T-helper 1 cell (primary cell): ENCODE results near the gene ITPR2.
"Not testable (repeated sequence)": the region's sequence is repeated elsewhere in the genome, so short reads cannot be mapped to it uniquely, and the experiment has no call there.

Experiments used
- DNase-seq, 5 donors: peaks; one replicate each; pipeline ENCODE4 v3.0.0-alpha.2; 2012 to 2020

Gene ITPR2

DNA sequence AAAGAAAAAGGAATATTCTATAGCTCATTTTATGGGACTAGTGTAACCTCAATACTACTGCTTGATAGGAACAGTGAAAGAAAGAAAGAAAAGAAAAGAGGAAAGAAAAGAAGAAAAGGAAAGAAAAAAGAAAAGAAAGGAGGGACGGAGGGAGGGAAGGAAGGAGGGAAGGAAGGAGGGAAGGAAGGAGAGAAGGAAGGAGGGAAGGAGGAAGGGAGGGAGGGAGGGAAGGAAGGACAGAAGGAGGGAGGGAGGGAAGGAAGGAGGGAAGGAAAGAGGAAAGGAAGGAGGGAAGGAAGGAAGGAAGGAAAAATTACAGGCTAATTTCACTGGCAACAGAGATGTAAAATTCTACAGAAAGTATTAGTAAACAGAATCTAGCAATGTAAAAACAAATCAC lies 215.5 kb downstream of the ITPR2 start:
- no peak for DNase-seq

DNA sequence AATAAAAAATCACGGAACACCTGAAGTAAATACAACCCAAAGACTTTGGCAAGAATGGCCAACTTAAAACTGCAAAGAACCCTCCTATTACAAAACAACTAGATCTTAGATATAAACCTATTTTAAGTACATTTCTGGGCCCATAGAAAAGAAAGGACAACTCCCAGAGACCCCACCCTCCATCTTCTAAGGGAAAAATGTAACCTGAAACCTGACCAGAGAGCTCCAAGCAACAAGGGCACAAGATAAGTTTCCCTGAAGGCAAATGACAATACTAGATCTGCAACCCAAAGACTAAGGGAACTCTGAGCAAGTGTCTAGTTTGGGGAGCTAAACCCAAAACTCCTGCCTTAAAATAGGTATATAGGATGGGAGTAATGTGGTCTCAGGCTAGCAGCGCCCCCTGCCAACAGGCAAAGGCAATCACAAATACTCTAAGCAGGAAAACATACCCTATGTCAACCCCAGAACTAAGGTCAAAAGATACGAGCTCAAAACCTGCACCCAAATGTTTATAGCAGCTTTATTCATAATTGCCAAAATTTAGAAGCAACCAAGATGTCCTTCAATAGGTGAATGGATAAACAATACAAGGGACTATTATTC lies 218.9 kb downstream of the ITPR2 start:
- peak in 1 of 5 donors; percentile 33 for DNase-seq

DNA sequence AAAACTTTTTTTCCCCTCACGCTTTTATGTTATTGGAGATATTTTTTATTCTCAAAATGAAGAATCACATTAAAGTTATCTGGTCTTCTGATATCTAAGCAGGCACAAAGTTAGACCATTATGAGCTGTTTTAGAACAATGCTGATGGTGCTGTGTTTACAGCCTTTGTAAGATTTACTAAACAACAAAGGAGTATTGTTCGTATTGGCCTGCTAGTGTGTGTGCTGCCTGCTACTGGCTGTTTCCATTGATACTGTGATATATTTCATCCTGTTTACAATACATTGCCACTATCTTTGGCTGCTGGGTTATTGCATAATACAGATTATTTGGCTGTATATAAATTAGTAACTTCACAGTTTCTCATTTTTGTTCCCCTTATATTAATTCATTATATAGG lies 220.8 kb downstream of the ITPR2 start:
- no peak for DNase-seq

DNA sequence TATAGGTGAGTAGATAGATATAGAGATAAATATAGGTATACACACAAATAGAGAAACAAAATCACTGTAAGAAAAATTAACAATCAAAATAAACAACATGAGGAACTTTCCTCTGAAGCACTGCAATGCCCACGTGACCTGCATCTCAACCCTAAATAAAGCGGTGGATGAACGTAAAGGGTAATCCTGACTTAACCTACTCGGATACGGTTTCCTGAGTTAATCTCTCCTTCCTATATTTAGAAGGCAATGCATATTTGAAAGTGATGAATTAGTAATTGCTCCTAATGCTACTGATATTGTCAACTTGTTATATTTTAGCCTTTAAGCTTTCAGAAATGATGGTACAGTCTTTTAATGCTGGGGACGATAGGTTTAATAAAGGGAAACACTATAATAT lies 221.4 kb downstream of the ITPR2 start:
- DNase-seq, result no peak

DNA sequence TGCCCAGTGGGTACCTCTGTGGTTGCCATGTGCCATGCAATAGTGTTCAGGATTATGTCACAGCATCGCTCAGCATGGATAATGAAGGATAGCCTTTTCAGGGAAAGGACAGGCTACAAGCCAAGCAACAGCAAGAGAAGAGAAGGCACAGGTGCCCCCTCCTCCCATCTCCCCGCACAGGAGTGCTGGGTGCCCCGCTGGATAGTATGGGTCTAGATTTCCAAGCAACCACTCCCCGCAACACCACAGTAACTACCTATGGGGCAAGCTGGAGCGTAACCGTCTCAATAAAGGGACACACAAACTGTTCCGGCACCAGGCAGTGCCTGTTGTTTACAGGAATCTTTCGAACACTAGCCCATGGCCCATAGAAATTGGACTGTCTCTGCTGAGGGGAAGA lies 222.2 kb downstream of the ITPR2 start:
- DNase-seq, result no peak

DNA sequence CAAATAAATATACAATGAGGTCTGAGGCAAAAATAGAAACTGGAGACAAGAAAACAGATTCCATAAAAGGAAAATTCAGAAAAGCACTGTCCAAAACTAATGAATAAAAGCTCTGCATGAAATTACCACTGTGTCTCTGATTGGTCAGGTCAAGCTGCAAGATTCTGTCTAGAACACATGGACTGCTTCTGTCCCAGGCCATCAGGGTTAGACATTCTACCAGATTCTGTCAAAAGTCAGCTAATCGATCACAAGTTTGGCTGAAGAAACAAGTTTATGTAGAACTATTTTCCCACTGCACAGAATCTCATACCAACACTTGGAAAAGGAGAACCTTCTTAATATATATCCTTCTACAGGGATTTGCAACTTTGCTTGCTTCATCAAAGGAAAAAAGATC lies 223.0 kb downstream of the ITPR2 start:
- DNase-seq, result no peak

DNA sequence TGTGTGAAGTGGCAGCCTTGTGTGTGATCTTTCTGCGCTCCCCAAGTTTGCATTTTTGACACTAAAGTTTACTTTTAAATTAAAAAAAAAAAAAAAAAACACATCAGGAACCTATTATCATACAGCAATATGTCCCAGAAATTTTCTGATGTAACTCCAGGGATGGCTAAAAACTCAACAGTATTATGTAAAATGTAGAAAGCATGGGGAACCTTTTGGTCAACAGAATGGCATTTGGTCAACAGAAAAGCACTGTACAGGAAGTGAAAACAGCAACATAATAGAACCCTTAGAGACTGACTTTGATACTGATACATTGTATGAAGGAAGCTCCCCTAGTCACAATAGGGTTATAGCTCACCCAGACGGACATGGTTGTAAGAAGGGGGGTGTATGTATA lies 224.3 kb downstream of the ITPR2 start:
- DNase-seq, result no peak

DNA sequence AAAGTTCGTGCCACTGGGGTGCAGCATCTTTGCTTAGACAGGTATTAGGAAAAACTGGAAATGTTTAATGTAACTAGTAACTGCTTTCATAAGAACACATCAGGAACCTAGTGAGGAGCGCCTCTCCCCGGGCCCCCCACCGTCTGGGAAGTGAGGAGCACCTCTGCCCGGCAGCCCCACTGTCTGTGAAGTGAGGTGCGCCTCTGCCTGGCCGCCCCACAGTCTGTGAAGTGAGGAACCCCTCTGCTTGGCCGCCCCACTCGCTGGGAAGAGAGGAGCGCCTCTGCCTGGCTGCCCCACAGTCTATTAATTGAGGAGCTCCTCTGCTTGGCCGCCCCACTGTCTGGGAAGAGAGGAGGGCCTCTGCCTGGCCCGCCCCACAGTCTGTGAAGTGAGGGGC lies 224.7 kb downstream of the ITPR2 start:
- DNase-seq, result no peak

DNA sequence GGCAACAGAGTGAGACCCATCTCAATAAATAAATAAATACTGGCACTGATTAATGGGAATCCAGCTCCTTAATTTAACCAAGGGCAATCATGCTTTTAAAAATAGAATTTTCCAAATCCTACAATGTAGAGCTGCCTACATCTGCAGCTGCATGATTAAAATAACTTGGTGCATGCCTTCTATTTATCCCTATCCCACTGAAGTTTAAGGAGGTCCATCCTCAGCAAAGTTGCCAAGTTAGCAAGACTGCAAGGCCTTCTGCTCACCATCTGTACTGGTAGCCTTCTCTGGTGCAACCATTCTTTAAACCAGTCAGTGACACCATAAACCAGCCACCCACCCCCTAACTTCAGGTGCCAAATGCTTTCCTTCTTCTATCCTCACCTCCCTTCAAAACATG lies 226.1 kb downstream of the ITPR2 start:
- DNase-seq, result no peak

DNA sequence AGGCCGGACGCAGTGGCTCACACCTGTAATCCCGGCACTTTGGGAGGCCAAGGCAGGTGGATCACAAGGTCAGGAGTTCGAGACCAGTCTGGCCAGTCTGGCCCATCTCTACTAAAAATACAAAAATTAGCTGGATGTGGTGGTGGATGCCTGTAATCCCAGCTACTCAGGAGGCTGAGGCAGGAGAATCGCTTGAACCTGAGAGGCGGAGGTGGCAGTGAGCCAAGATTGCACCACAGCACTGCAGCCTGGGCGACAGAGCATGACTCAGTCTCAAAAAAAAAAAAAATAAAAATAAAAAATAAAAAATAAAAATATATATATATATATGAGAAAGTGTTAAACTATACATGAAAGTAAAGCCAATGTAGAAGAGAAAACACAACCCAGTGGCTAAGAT lies 228.2 kb downstream of the ITPR2 start:
- not testable (repeated sequence) for DNase-seq

DNA sequence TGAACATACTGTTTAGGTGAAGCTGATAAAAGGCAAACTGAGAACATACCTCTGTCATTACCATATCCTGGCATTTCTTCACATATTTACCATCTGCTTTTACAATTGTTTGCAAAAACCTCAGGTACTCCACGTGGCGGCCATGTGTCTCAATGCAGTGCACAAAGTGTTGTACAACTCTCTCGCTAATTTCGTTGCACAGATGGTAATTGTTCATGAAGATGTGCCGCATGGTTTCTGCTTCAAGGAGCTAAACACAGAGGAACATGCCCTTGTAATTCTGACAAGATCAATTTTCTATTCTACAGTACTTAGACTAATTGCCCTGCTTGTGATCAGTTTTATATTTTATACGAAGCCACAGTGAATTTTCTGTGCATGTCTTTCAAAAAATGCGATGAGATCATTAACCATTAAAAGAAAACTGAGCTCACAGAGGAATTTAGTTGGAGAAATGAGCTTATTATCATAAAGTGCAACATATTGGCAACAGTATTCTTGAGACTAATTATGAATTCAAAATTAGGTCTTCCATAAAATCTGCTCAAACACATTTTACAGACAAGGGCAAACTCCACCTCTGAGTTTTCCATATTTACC lies 233.8 kb downstream of the ITPR2 start:
- DNase-seq, result no peak

DNA sequence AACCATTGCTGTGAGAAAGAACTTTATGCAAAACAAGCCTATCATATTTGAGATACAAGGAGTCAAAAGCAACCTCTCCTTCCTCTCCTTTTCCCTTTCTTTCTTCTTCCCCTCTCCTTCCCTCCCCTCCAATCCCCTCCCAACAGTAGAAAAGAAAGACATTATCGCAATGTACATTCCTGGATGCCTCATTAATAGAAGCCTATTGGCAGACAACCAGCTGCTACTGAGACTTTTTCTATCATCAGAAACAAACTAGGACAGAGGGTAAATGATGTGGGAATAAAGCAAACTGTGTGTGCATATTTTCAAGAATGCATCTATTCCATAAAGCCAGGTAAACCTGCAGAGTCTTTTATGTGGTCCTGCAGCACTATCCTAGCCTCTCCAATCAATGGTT lies 237.2 kb downstream of the ITPR2 start:
- DNase-seq, result no peak

DNA sequence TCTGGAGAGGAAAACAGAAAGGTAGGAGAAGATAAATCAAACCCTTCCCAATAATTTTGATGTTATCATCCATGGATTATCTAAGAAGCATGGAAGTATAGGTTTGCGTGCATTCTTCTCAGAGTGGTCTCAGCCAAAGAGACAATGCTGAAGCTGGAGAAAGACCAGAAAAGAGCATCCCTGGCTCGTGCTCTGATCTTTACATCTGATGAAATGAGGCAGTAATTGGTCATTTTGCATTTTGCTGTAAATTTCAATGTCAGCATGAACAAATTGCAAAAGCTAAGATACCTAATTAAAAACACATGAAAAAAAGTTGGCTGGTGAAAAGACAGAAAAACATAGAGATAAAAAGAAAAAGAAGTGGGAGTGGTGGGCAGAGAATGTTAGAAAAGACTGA lies 252.4 kb downstream of the ITPR2 start:
- DNase-seq, result no peak

DNA sequence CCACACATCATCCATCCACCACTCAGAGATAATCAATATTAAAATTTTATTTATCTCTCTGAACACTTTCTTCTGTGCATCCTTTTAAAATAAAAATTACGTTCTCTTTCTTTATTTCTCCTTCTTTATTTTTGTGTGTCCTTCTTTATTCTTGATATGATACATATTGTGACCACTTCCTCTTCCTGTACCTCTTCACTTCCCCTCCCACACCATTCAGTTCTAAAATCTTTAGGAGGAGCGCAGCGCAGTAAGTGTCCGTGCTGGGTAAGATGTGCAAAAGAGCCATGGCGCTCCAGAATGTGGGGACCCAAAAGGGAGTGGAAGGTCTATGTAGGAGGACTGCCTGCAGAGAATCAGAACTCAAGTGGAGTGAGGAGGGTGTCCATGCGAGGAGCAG lies 256.7 kb downstream of the ITPR2 start:
- DNase-seq, result peak in 1 of 5 donors; percentile 4

DNA sequence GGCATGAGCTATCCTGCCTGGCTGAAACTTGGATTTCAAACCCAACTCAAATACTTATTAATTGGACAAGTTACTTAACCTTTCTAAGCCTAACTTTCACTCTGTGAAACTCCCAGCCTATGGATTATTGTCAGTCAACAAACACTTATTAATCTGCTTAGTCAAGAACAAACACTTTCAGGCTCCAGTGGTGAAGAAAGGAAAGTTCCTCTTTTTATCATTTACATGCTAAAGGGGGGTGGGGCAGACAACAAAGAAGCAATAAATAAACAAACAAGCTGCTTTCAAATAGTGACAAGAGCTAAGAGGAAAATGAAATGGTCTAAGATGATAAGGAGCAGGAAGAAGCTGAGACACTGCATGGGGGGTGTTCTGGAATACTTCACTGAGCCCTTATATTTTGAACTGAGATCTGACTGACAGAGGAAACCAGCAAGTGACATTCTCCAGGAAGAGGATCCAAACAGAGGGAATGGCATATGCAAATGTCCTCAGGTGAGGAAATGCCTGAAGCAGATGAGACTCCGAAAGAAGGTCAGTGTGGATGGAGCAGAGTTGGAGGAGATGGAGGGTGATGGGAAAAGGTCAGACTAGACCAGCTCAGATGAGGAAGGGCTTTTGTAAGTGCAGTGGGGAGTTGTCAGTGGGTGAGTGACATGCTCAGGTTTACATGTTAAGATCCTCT lies 259.6 kb downstream of the ITPR2 start:
- DNase-seq, result no peak

DNA sequence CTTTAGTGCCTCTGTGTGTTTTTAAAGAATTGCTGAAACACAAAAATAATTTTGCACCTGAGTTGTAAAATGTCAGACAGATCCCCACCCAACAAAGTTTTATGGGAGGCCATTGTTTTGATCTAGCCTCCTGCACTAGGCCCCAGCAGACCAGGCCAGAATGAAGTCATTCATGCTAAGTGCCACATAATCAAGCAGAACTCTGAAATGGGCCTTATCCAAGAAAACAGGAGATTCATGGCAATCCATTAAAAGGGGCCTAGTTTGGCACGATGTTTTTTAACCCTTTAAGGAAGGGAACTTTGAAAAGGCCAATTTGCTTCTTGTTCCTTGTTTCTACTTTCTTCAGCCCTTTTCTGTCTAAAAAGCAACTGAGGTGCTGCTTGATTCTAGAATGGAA lies 260.9 kb downstream of the ITPR2 start:
- DNase-seq, result no peak

DNA sequence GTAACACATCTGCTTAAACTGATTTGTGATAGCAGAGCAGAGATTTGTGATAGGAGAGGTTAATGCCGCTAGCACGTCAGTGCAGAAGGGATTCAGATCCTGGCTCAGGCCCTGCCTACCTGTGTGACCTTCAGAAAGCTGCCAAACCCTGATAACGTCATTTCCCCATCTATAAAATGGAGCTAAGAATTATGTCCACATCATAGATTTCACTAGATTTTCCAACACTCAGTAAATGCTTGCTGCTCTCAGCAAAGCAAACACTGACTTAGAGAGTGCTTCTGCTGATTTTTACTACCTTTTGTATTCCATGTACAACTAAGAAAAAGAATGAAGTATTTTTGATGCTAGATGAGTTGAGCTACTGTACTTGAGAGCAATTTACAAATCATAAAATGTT lies 261.4 kb downstream of the ITPR2 start:
- DNase-seq, result no peak

DNA sequence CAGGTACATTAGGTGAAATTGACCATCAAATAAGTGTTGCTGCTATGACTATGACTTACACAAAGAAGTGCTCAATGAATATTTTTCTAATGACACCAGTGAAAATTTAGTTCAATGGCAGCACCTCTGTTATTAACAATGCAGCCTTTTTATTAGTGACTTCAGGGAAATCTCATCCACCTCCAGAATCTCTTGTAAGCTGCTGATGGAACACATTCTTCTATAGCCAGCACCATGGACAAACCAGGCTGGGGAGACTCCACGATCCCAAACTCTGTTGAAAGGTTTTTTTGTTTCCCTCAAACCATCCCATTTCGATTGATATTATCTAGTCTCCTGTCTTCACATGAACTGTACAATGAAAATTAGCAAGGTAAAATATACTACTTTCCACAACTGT lies 265.9 kb downstream of the ITPR2 start:
- DNase-seq, result no peak

DNA sequence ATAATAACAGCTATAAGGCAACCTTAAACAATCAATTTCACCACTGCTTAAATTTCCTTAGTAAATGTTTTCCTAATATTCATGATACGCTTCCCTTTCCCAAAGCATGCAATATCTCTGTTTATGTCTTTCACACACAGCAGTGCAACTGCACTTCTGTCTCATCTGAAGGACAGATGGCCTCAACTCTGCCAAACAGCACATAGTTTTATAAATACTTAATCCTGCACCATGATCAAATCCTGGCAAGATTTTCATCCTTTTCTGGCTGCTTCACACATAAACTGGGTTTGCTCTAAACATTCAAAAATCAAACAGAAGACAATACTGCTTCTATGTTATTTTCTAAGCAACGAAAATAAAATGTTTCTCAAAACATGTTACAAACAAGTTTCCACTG lies 266.3 kb downstream of the ITPR2 start:
- no peak for DNase-seq

DNA sequence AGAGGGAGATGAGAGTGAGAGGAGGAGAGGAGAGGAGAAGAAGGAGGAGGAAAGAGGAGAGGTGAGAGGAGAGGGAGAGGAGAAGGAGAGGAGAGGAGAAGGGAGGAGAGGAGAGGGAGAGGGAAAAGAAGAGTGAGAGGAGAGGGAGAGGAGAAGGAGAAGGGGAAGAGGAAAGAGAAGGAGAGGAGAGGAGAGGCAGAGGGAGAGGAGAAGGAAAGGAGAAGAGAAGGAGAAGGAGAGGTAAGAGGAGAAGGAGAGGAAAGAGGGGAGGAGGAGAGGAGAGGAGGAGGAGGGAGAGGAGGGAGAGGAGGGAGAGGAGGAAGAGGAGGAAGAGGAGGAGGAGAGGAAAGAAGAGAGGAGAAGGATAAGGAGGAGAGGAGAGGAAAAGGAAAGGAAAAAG lies 266.8 kb downstream of the ITPR2 start:
- no peak for DNase-seq

DNA sequence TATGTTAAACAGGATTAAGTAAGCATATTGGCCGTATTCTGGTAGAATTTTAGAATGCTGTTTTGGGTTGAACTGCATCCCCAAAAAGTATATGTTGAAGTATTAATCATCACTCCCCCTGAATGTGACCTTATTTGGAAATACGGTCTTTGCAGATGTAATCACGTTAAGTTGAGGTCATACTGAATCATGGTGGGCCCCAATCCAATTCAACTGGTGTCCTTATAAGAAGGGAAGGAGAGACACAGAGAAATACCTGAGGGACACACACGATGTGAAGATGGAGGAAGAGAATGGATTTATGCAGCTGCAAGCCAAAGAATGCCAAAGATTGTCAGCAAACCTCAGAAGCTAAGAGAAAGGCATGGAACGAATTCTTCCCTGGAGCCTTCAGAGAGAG lies 268.6 kb downstream of the ITPR2 start:
- no peak for DNase-seq

DNA sequence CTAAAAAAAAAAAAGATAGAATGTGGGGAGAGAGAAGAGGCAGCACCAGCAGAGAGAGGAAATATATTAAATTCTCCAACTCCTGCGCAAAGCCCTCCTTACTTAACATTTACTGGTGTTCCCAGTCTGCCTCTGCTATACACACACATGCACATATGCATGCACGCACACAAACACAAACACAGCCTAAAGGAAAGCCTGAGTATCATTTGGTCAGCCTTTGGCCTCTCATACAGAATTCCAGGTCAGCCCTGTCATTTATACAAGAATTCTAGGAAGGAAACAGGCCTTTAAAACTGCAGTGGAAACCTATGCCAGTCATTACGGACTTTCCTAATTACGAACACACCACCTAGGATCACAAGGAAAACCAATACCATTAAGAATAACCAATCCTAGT lies 269.4 kb downstream of the ITPR2 start:
- no peak for DNase-seq

DNA sequence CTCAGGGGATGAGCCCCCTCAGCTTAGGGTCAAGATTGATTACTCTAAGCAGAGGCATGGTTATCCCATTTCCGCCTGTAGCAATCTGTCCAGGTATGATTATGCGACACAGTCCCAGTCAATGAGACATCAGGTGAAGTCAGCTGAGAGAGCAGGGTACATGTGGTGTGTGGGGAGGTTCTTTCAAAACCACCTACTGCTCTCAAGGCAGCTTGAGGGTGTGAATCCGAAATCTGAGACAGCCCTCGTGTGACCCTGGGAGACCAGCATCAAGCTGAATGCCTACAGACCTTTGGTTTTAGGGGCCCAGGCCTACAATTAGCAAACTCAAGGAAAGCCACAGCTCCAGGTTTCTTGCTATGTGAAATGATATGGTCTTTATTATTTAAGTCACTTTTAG lies 275.7 kb downstream of the ITPR2 start:
- no peak for DNase-seq

DNA sequence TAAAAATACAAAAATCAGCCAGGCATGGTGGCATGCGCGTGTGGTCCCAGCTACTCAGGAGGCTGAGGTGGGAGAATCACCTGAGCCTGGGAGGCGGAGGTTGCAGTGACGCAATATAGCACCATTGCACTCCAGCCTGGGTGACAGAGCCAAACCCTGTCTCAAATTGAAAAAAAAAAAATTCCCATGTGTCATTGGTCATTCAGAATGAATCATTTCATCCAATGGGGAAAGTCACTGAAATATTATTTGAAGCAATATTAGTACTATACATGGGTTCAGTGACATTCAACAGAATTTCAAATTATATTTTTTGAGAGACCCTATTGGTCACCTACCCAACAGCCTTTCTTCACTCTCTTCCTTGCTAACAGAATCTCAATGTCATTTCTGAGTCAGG lies 276.1 kb downstream of the ITPR2 start:
- DNase-seq, result no peak

DNA sequence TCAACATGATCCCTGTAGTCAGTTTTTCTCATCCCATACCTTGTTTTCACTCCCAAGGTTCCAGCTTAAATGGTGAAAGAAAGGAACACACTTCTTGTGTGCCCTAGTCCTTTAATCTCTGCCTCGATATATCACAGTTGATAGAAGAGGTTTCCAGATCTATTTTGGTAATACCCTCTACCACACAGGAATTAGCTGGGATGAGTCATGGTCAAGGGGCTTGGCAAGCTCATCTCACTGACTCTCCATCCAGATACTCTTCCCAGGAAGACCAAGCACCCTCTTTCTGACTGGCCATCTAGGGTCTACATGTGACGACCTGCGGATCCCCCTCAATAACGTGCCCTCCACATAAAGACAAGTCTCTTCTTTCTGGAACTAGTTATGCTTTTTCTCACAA lies 277.9 kb downstream of the ITPR2 start:
- DNase-seq, result no peak
